Endothelial cell of umbilical vein (primary cell): Measurements from ENCODE around the gene PRKCB.

Experiments used
- CTCF ChIP-seq, 2 donors: IDR thresholded peaks; 1 replicate in 1 of 2; 2 replicates in 1 of 2; pipeline ENCODE4 v1.5.1; 2011; ENCODE audit warnings: low read length in 2 of 2, mild to moderate bottlenecking in 2 of 2, moderate library complexity in 2 of 2, control low read depth in 1 of 2, inconsistent platforms in 1 of 2, low read depth in 1 of 2; ENCODE audit not compliant: insufficient read depth in 1 of 2; ENCODE audit errors: extremely low read depth in 1 of 2
- EZH2 ChIP-seq: IDR thresholded peaks from 2 replicates; pipeline ENCODE4 v1.6.1; 2012; ENCODE audit warnings: borderline replicate concordance, low read depth, mild to moderate bottlenecking, moderate library complexity, low read length, inconsistent platforms; ENCODE audit not compliant: severe bottlenecking
- JUN ChIP-seq: IDR thresholded peaks from 2 replicates; pipeline ENCODE4 v1.6.1; 2011; ENCODE audit warnings: borderline replicate concordance, low read depth; ENCODE audit not compliant: insufficient read length, insufficient read depth
- POLR2AphosphoS5 ChIP-seq: IDR thresholded peaks from 2 replicates; pipeline ENCODE4 v1.6.1; 2012; ENCODE audit warnings: low read depth, mild to moderate bottlenecking, control low read depth, low read length, moderate library complexity; ENCODE audit not compliant: insufficient read depth

- TF ChIP-seq CTCF (IDR thresholded peaks at IDR 0.05; ENCODE audit: extremely low read depth in 1 of 2, insufficient read depth in 1 of 2, low read depth in 1 of 2, low read length in 2 of 2): no peak
- TF ChIP-seq POLR2AphosphoS5: no peak
- no peak for TF ChIP-seq EZH2
- no peak for TF ChIP-seq JUN
Observed at GRCh38 chr16:23895052-23895451, 59.3 kb downstream of the PRKCB start.
